Lower leg skin (tissue), 3 donors: ENCODE results near the gene SFMBT1.

Source experiments
- CTCF ChIP-seq, 3 donors: fragments of 450-650 bp; IDR thresholded peaks; one replicate each; pipeline ENCODE4 v1.5.1; 2016; ENCODE audit warnings: antibody characterized with exemption in 3 of 3, mild to moderate bottlenecking in 3 of 3, moderate library complexity in 2 of 3
- POLR2A ChIP-seq, 2 donors: fragments of 450-650 bp; IDR thresholded peaks; one replicate each; pipeline ENCODE4 v1.6.1; 2016 to 2017; ENCODE audit warnings: antibody characterized with exemption in 2 of 2, mild to moderate bottlenecking in 1 of 2, moderate library complexity in 1 of 2

DNA sequence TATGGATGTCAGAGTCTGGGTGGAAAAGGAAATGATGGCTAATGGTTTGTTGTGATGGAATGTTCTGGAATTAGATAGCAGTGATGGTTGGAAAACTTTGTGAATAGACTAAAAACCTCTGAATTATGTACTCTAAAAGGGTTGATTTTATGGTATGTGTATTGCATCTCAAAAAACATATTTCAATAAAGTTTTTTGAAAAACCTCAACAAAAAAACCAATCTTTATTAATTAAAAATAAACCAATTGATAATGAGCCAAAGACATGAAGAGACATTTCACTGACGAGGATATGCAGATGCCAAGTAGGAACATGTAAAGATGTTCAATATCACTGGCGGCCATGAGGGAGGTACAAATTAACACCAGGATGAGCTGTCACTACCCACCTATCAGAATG is 78.5 kb downstream of the SFMBT1 start:
- no peak for TF ChIP-seq CTCF (IDR thresholded peaks at IDR 0.05)
- no peak for TF ChIP-seq POLR2A (IDR thresholded peaks at IDR 0.05)
